D341Med (cell line): ENCODE data around the gene SSBP4.
"Not testable (repeated sequence)": the region's sequence is repeated elsewhere in the genome, so short reads cannot be mapped to it uniquely, and the experiment has no call there.

Experiments used
- DNase-seq: peaks from one replicate; pipeline ENCODE4 v3.0.0; 2012; ENCODE audit warnings: low spot score

SSBP4 gene

DNA sequence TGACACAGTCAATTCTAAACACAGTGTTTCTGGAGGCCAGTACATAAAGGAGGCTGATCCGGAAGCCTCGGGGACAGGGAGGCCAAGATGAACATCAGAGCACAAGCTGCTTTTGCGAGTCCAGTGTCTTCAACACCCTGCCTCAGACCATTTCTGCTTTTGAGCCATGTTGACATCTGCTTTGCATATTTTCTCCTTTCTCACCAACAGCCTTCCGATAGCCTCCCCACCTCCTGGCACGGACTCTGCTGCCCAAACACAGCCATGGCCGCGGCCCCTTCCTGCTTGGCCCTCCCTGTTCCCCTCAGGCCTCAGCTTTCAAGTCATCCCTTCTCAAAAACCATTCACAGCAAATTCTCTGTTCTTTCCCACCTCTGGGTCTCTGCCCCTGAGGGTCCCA is 25.4 kb upstream of the SSBP4 start:
- DNase-seq, result no peak

DNA sequence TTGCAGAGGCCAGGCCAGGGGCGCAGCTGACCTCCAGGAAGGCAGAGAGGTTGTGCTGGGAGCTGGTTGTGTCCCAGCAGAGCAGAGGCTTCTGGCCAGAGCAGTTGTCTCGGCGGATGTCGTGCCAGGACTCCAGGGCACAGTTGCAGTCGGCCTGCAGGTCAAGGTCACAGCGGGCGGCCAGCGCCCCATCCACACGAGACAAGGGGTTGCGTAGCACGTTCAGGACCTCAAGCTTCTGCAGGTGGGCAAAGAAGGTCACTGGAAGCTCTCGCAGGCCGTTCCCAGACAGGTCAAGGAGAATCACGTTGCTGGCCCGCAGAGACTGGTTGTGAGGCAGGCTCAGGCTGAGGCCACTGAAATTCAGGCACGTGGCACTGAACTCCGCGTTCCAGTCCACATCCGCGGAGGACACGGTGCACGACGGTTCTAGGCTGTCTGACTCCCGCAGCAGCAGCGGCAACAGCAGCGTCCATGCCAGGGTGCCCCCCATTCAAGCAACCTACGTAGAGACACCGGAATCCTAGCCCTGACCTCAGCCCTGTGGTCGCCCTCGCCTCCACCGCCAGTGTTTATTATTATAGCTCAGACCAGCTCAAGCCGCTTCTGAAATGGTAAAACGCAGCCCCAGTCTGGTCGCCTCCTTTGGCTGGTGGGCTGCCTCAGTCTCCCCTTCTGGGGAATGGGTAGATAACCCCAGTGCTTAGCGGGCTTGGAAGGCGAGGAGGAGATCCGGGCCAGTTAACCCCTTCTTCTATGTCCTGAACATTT is 22.5 kb upstream of the SSBP4 start:
- no peak for DNase-seq

DNA sequence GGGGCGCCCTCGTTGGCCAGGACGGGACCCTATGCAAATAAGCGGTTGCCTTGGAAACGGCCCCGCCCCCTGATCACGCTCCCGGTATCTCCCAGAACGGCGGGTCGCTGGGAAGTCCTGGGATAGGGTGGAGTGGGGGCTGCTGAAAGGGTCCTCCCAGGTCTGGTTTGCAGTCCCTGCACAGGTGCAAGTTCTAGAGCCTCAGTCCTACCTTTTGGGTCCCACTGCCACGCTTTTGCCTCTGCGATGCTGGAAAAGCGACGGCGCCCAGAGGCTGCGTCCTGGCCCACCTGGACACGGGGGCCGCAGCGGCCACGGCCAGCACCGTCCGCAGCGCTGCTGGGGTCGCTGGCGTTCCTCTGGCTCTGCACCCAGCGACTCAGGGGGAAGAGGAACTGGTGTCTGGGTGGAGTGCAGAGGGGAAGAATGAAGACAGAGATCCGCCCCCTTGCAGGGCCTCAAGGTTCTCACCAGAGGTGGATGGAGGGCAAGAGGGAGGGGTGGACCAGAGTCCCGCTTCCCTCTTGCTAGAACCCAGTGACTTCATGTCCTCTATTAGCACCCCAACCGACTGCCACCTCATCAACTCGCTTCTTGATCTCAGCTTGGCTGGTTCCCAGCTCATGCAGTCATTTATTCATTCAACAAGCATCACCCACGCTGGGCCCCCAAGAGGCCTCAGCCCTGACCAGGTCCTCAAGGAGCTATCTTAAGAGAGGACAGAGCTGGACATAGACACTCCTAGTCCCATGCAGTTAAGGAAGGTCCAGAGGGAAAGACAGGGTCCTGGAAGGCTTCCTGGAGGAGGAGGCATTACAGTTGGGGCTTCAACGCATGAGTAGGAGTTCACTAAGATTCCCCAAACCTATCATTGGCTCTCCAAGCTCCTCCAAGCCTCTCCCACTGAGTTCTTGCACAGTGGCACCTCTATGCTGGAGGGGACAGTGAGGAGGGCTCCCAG is 21.7 kb upstream of the SSBP4 start, which contains the start of gene LRRC25:
LRRC25 (minus strand) TSS at position 381 of the 961 bp plus-strand sequence. CDS start 659 bp downstream, outside the sequence.
- DNase-seq, result no peak

DNA sequence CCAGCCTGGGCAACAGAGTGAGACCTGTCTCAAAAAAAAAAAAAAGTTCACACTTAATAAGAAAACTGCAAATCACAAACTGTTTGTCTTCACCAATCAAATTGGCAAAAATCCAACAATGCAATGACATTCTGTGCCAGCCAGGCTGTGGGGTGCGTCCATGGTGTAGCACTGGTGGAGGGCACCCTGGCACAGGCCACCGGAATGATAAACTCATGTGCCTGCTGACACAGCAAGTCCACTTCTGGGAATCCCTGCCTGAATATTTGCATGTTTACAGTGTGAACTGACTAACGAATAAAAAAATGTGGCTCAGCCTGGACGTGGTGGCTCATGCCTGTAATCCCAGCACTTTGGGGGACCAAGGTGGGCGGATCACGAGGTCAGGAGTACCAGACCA is 20.2 kb upstream of the SSBP4 start:
- DNase-seq, result no peak

DNA sequence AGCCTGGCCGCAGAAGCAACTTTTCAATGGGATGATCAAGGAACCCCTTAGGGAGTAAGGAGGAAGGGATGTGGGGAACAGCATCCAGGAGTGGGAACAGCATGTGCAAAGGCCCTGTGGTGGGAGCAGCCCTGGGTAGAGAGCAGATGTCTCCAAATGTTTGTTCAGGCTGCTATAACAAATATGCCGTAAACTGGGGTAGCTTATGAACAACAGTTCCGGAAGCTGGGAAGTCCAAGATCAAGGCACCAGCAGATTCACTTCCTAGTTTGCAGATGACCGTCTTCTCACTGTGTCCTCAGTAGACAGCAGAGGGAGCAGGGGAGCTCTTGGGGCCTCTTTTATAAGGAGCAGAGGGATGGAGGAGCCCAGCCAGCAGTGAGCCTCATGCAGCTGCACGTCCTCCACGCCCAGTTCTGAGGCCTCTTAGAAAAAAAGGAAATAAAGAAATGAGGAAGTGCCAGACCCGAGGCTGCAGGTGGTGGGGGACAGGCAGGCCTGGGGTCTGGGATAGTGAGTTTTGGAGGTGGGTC is 17.6 kb upstream of the SSBP4 start:
- no peak for DNase-seq

DNA sequence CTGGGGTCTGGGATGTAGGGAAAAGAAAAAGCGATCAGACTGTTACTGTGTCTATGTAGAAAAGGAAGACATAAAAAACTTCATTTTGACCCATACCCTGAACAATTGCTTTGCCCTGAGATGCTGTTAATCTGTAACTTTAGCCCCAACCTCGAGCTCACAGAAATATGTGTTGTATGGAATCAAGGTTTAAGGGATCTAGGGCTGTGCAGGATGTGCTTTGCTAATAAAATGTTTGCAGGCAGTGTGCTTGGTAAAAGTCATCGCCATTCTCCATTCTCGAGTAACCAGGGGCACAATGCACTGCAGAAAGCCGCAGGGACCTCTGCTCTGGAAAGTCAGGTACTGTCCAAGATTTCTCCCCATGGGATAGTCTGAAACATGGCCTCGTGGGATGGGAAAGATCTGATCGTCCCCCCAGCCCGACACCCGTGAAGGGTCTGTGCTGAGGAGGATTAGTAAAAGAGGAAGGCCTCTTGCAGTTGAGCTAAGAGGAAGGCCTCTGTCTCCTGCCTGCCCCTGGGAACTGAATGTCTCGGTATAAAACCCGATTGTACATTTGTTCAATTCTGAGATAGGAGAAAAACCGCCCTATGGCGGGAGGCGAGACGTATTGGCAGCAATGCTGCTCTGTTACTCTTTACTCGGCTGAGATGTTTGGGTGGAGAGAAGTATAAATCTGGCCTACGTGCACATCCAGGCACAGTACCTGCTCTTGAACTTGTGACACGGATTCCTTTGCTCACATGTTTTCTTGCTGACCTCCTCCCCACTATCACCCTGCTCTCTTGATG is 16.5 kb upstream of the SSBP4 start:
- not testable (repeated sequence) for DNase-seq

DNA sequence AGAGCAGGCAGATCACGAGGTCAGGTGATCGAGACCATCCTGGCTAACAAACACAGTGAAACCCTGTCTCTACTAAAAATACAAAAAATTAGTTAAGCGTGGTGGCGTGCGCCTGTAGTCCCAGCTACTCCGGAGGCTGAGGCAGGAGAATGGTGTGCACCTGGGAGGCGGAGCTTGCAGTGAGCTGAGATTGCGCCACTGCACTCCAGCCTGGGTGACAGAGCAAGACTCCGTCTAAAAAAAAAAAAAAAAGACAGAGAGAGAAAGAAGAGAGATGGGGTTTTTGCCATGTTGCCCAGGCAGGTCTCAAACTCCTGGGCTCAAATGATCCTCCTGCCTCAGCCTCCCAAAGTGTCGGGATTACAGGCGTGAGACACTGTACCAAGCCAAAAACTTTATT is 13.4 kb upstream of the SSBP4 start:
- DNase-seq, result not testable (repeated sequence)

DNA sequence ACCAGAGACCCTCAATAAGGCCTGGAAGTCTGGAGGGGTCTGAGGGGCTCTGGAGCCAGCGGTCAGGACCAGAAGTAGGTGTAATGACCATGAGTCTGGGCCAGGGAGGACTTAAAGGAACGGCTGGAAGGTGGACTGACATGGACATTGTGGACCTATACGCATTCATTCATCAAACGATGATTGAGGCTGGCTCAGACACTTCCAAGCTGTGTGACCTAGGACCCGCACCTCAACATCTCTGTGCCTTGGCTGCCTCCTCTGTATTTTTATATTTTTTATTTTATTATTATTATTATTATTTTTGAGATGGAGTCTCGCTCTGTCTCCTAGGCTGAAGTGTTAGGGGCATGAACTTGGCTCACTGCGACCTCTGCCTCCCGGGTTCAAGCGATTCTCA is 12.4 kb upstream of the SSBP4 start:
- no peak for DNase-seq

DNA sequence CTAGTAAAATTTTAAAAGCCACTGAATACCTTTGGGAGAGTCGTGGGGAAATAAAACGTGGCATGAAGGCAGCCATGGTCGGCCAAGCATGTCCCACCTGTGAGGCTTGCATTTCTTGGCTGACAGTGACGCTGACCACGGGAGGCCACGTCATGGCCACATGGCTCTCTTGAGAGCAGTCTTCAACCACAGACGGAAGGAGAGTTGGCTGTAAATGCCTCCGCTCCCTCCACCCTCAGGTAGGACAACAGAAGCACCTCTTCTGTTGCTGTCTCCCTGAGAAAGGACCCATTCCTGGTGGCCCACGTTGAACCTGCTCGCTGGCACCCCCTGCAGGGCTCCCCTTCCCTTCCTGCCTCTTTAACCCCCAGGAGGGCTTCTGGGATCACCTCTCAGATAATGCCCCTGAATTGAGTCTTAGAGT is 11.1 kb upstream of the SSBP4 start:
- no peak for DNase-seq

DNA sequence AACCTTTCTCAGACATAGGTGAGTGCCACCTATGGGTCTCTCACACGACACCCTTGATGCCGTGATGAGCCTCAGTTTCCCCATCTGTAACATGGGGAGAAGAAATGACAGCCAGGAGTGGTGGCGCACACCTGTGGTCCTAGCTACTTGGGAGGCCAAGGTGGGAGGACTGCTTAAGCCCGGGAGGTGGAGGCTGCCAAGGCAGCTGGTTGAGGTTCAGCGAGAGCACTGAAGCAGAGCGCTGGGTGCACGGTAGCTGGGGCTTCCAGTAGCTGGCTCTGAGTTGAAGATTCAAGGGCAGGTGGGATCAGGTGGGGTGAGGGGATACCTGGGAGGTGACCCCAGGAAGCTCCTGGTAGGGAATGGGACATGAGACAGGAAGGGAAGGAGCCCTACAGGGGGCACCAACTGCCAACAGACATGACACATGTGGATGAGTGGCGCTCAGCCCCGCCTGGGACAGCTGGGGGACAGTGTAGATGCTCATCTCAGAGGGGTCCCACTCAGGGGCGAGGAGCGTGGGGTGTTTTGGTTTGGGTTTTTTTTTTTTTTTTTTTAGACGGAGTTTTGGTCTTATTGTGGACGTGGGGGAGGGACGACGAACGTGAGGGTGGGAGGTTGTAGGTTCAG is 6.5 kb upstream of the SSBP4 start:
- DNase-seq, result no peak

DNA sequence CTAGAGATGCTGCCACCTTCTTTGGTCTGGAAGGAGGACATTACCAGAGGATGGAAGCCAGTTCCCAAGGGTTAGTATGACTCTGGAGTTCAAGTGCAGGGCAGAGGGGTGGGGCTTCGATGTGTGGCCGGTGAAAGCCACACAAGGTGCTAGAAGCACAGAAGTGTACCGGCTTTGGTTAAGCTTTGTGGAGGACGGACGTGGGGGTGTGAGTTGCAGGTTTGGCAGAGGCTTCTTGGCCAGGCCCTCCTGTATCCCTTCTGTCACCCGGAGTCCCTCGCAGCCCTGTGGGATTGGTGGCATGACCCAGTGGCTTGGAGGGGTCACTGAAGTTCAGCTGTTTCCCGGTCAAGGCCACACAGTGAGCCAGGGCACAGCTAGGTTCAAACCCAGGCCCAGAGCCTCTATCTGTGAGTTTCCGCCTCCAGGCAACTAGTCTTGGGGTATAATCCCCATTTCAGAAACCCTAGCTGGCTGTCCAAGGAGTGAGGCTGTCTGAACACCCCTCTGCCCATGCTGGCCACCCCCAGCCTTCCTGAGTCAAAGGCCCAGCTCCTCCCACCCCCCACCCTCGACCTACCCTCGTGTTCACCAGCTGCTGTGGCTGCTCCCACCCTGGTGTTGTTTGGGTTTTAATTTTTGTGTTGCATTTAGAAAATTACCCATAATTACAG is 4.6 kb upstream of the SSBP4 start:
- no peak for DNase-seq

DNA sequence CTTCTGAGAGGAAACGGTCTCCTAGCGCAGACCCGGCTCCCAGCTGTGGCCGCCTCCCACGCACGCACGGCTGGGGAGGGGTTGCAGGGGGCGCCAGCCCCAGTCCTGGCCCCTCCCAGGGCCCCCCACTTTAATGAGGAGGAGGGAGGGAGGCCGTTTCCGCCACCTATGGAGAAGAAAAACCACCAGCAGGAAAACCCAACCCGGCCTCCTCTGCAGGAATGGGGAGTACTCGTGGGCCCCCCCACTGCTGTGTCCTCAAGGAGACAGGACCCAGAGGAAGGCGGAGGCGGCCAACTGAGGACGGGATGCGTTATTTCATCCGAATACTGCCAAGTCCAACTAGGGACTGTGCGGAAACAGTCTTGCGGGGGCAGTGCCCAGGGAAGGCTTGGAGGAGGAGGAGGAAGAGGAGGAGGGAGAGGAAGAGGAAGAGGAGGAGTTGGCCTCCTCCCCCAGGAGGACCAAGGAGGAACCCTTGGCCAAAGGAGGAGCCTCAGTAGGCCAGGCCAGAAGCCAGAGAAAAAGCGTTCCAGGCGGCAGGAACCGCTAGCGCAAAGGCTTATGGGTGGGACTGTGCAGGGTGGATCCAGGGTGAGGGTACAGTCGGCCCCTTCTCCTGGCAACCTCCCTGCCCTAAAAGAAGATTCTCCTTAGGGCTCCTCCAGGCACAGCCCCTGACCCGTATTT is 3.9 kb upstream of the SSBP4 start:
- no peak for DNase-seq

DNA sequence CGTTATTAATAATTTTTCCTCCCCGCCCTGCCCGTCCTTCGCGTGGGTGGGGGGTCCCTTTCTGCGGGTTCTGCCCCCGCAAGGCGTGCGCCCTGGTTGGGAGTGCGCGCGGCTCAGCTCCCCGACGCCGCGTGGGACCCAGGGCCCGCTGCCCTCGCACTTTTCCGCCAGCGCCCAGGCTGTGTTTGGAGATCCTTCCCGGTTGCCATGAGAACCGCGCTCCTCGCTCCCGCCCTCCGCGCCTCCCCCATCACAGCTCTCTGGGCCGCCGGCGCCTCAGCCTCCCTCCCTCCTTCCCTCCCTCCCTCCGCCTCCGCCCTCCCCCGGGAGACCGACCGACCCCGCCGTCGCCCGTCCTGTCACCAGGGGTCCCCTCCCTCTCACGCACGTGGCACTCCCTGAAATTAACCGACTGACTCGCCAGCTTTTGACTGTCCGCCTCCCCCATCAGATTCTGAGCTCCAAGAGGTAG is 2.4 kb upstream of the SSBP4 start:
- peak; percentile 90 for DNase-seq

DNA sequence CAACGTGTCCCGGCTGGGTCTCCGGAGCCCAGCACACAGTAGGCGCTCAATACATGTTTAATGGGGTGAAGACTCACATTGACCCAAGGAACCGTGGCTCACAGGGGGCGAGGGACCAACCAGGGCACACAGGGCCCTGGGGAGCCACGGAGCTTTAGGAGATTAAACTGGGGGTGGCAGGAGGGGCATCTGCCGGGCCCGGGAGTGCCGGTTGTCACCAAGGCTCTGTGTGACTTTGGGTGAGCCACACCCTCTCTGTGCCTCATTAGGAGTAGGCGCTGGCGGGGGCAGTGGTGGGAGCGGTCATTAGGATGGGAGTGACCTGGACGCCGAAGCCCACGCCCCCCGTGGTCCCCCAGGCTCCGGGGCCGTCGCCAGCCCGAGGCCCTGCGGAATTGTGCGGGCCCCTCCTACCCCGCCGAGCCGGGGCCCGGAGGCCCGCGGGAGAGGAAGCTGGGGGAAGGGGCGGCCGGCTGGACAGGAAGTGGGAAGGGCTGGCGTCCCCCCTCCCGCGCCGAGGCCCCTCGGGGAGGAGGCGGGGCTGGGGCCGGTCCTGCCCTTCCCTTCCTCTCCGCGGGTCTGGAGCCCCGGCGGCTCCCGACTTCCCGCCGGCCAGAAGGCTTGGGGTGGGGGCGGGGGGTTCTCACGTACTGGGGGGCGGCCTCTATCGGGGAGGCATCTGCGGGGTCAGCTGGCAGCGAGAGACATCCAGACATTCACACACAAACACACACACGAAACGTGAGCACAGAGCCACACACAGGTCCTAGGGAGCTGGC is 1.8 kb upstream of the SSBP4 start:
- DNase-seq, result peak; percentile 80

DNA sequence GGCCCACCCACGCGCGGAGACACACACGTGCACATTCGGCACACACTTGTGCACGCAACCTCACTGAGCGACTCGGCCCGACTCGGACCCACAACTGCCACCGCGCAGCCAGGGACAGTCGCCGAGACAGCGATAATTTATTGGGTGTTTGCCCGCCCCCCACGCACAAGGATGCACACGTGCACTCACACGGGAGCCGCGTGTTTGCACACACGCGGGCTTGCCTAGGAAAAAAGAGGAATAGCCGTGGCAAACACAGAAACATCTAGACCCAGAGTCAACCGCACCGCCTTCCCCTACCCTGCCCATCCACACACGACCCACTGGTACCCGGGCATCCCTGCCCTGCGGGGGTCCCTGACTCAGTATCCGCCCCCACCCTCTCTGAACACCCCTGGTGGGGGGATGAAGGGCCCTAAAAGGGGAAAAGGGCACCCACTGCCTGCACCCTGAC is 1.1 kb upstream of the SSBP4 start:
- DNase-seq, result no peak

DNA sequence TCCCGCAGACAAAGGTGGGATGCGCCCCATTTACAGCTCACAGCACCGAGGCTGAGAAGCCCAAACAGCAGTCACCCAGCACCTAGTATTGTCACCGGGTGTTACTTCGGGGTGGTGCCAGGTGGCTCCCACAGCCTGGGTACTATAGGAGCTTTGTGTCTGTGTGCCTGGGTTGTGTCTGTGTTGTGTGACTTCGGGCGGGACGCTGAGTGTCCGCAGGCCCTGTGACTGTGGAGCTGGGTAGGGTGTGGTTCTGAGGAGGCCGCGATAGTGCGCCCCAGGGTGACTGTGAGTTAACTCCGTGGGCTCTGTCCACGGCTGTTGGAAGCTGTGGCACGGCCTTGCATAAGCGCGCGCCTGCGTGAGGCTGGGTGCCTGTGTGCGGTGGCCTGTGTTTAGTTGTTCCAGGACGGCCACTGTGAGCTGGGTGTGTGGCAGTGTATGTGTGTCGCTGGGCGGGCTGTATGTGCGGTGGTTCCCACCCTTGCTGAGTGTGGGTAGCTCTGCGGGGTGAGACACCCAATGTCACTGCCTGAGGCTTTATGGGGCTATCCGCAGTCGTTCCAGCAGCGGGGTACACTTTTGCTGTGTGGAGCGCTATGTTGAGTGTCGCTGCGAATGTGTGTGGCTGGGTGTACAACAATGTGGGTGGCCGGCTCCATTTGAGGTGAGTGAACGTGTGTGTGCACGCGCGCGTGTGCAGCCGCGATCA is 559 bp upstream of the SSBP4 start:
- DNase-seq, result no peak

DNA sequence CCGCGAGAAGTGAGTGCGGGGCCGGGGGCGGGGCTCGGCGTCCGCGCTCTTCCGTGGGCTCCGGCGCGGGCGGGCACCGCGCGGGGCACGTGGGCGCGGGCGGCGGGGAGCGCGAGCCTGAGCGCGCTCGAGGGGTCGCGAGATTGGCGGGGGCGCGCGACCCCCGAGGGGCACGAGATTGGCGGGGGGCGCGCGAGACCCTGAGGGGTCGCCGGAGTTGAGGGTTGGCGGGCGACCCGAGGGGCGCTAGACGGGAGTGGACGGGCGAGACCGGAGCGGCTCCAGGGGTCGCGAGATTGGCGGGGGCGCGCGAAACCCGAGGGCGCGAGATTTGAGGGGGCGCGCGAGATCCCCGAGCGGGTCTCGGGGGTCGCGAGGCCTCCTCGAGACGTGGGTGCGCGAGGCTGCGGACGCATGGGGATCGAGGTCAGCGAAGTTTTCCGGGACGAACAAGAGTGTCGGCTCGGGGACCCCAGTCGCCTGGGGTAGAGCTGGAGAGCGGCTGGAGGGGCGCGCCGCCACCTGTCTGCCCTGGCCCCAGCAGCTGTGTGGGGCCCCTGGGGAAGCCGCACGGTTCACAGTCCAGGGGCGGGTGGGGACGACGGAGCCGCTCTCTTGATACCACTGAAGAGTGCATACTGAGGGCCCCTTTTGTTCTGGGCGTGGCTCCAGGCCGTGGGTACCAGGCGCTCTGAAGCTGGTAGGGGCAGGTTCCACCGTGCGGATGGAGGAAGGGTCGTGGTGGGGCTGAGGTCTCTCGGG is 682 bp downstream of the SSBP4 start:
- peak; percentile 71 for DNase-seq

DNA sequence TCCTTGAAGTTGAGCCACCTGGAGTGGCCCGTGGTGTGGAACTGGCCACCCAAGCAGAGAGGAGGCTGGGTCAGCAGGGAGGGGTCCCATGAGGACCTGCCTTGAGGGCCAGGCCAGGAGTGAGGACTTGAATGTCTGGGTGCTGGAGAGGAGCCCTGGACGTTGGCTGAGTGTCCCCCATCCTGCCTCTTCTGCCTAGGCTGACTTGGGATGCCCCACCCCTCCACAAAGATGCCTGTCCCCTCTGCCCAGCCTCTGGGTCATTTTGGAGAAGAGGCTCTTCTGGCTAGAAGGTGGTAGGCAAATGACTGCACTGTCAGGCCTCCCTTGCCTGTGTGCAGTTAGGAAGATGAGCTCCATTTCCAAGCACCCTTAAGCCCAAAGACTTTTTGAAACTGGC is 1.7 kb downstream of the SSBP4 start:
- DNase-seq, result no peak
